K562 (cell line): ENCODE measurements around the gene SPANXB1. TPM values are rescaled to one million over a fixed set of nuclear protein-coding genes. Genes with fewer than 3 reads are reported as not detected.

Experiments used
- ATAC-seq: fragments of 200-7000 bp; cut with Tn5 transposase; 3 replicates; pipeline ENCODE4 v1.9.1; 2020; ENCODE audit warnings: moderate library complexity
- BruUV-seq: library from RNA; stranded (reverse); fragments of 400-500 nt; replicated peaks from 2 replicates; lab custom pipeline; 2021; lab: Mats Ljungman, UMichigan
- CTCF ChIA-PET: fragments of 300-600 bp; formaldehyde crosslinking; extraction: SDS; loops from one replicate; lab custom pipeline; 2021; ENCODE audit warnings: low intra/inter-chr PET ratio; lab: Yijun Ruan, JAX
- POLR2A ChIA-PET: fragments of 300-600, 350-650 bp; sonication (Branson Sonifier 250); formaldehyde crosslinking; extraction: SDS; loops from one replicate; lab custom pipeline; 2021; ENCODE audit warnings: antibody characterized with exemption, inconsistent platforms; lab: Yijun Ruan, JAX
- DNase-seq, 4 experiments: peaks; one replicate each; pipeline versions ENCODE4 v3.0.0 to v3.0.0-alpha.2; 2011 to 2018; ENCODE audit warnings: low spot score in 3 of 4, mixed read lengths in 3 of 4; ENCODE audit errors: extremely low read depth in 1 of 4
- FAIRE-seq: peaks from 2 replicates; lab custom pipeline; 2011; peaks lifted over from hg19 to GRCh38; lab: Jason Lieb, UNC
- H2AFZ ChIP-seq: 2 replicates; pipeline ENCODE4 v1.6.0; 2011; ENCODE audit warnings: low read depth, low read length, control low read depth, inconsistent platforms
- H3K27ac ChIP-seq: fragments of 200-600 bp; 3 replicates; pipeline ENCODE4 v1.8.0; 2011; ENCODE audit warnings: low read depth, mild to moderate bottlenecking, control low read depth, inconsistent platforms, low read length, moderate library complexity, mixed read lengths; ENCODE audit errors: extremely low read depth
- H3K27me3 ChIP-seq, 2 experiments: fragments of 300-600 bp in 1 of 2; 2 replicates in 1 of 2; 3 replicates in 1 of 2; pipeline versions ENCODE4 v1.6.0 to v1.8.0; 2011; ENCODE audit warnings: inconsistent platforms in 2 of 2, low read length in 2 of 2, mild to moderate bottlenecking in 1 of 2, mixed read lengths in 1 of 2, moderate library complexity in 1 of 2; ENCODE audit not compliant: control insufficient read depth in 2 of 2, insufficient read depth in 2 of 2
- H3K36me3 ChIP-seq: fragments of 300-600 bp; 3 replicates; pipeline ENCODE4 v1.8.0; 2011; ENCODE audit warnings: mild to moderate bottlenecking, low read length, inconsistent platforms; ENCODE audit not compliant: control insufficient read depth, insufficient read depth
- H3K4me1 ChIP-seq, 2 experiments: fragments of 200-600 bp in 1 of 2; replicated peaks in 1 of 2; 2 replicates in 1 of 2; 3 replicates in 1 of 2; pipeline versions ENCODE4 v1.5.1 to v1.8.0; 2011; ENCODE audit warnings: inconsistent platforms in 2 of 2, low read length in 2 of 2, mild to moderate bottlenecking in 1 of 2, mixed read lengths in 1 of 2, moderate library complexity in 1 of 2; ENCODE audit not compliant: control insufficient read depth in 2 of 2, insufficient read depth in 2 of 2
- H3K4me2 ChIP-seq: 2 replicates; pipeline ENCODE4 v1.6.1; 2011; ENCODE audit warnings: low read length, control low read depth, inconsistent platforms, mixed read lengths; ENCODE audit not compliant: insufficient read depth
- H3K4me3 ChIP-seq: fragments of 200-600 bp; sonication (generic), shearing (Covaris generic); 2 replicates; pipeline ENCODE4 v1.5.1; 2016; ENCODE audit warnings: control low read depth, inconsistent platforms
- H3K79me2 ChIP-seq: fragments of 200-600 bp; 3 replicates; pipeline ENCODE4 v1.8.0; 2011; ENCODE audit warnings: low read length, inconsistent platforms; ENCODE audit not compliant: control insufficient read depth, insufficient read depth
- H3K9ac ChIP-seq, 2 experiments: 2 replicates each; pipeline versions ENCODE4 v1.6.0 to v1.6.1; 2011; ENCODE audit warnings: low read depth in 2 of 2, low read length in 2 of 2, control low read depth in 1 of 2, inconsistent platforms in 1 of 2, mild to moderate bottlenecking in 1 of 2, mixed read lengths in 1 of 2; ENCODE audit not compliant: insufficient read depth in 1 of 2
- H3K9me1 ChIP-seq: one replicate; pipeline ENCODE4 v1.6.0; 2011; ENCODE audit warnings: inconsistent platforms, mild to moderate bottlenecking, low read length, moderate library complexity; ENCODE audit not compliant: control insufficient read depth, insufficient read depth
- H3K9me3 ChIP-seq: replicated peaks from 2 replicates; pipeline ENCODE4 v1.5.1; 2011; ENCODE audit warnings: low read depth, low read length, inconsistent platforms; ENCODE audit not compliant: control insufficient read depth, insufficient read depth
- H4K20me1 ChIP-seq: replicated peaks from 2 replicates; pipeline ENCODE4 v1.6.1; 2011; ENCODE audit warnings: low read length, inconsistent platforms, mixed read lengths; ENCODE audit not compliant: control insufficient read depth, insufficient read depth
- ARID2 ChIP-seq: fragments of 450-650 bp; IDR thresholded peaks from 2 replicates; pipeline ENCODE4 v1.6.1; 2017; ENCODE audit warnings: antibody characterized with exemption, mild to moderate bottlenecking
- CCNT2 ChIP-seq: IDR thresholded peaks from 2 replicates; pipeline ENCODE4 v1.6.1; 2011; ENCODE audit warnings: borderline replicate concordance, low read depth, mild to moderate bottlenecking, moderate library complexity, mixed read lengths, low read length; ENCODE audit not compliant: insufficient read length; ENCODE audit errors: extremely low read depth
- COPS2 ChIP-seq: fragments of 450-650 bp; conservative IDR thresholded peaks from 2 replicates; pipeline ENCODE4 v1.6.1; 2016; ENCODE audit warnings: mild to moderate bottlenecking, moderate library complexity
- JUND ChIP-seq, 2 experiments: IDR thresholded peaks; 2 replicates in 1 of 2; 3 replicates in 1 of 2; pipeline ENCODE4 v1.6.1; 2011; ENCODE audit warnings: borderline replicate concordance in 2 of 2, low read depth in 2 of 2, low read length in 2 of 2, improper control_type of control experiment in 1 of 2, missing biosample characterization in 1 of 2, missing genetic modification characterization in 1 of 2, missing genetic modification reagents in 1 of 2
- NRF1 ChIP-seq, 2 experiments: fragments of 450-650 bp; IDR thresholded peaks in 1 of 2; conservative IDR thresholded peaks in 1 of 2; 2 replicates each; pipeline ENCODE4 v1.6.1; 2014; ENCODE audit warnings: mild to moderate bottlenecking in 2 of 2
- RBM14 ChIP-seq: fragments of 200-400 bp; formaldehyde crosslinking; IDR thresholded peaks from 2 replicates; pipeline ENCODE4 v1.6.1; 2018; ENCODE audit warnings: low read depth, mild to moderate bottlenecking, low read length, moderate library complexity, borderline replicate concordance; ENCODE audit not compliant: insufficient read depth
- SAFB ChIP-seq: fragments of 200-400 bp; formaldehyde crosslinking; IDR thresholded peaks from 2 replicates; pipeline ENCODE4 v1.6.1; 2017; ENCODE audit warnings: low read depth, low read length, borderline replicate concordance
- ZNF140 ChIP-seq: fragments of 250-450 bp; sonication (Bioruptor Pico); IDR thresholded peaks from 2 replicates; pipeline ENCODE4 v1.8.0; 2021; ENCODE audit warnings: moderate library complexity, mild to moderate bottlenecking, inconsistent platforms
- ZNF785 ChIP-seq: fragments of 250-450 bp; sonication (Bioruptor Pico); IDR thresholded peaks from 2 replicates; pipeline ENCODE4 v1.4.0; 2020; ENCODE audit warnings: mild to moderate bottlenecking
- WGBS: fragments of 100-300 bp; shearing (Covaris generic); methylation state at CpG from one replicate; pipeline ENCODE4 v1.1.6; 2016; ENCODE audit warnings: low coverage, mixed read lengths; ENCODE audit not compliant: insufficient coverage; ENCODE audit errors: missing lambda C conversion rate; 5-methylcytosine and 5-hydroxymethylcytosine counted together
- in situ Hi-C: fragments of 300-500 bp; cut with MboI; formaldehyde crosslinking; loops from 4 replicates; pipeline ENCODE4 v1.15.0; 2018; ENCODE audit warnings: inconsistent platforms, mixed read lengths
- intact Hi-C: fragments of 100-400 bp; cut with micrococcal nuclease; formaldehyde crosslinking; loops from 2 replicates; pipeline ENCODE4 v1.14.2; 2022
- polyA plus RNA-seq, 8 experiments: library from polyadenylated mRNA; depleted of rRNA in 4 of 8; stranded (reverse) in 5 of 8; unstranded in 3 of 8; fragments of >200 nt; fragmentation: Nextera tagmentation in 2 of 8; fragmentation: Illumina TruSeq in 1 of 8; extraction: Ambion mirVana in 2 of 8; extraction: Trizol in 1 of 8; gene quantifications; 2 replicates each; pipeline versions ENCODE4 v1.2.1 to v1.2.3, GENCODE V29; 2011 to 2014; ENCODE audit warnings: inconsistent platforms in 1 of 8, missing spikeins in 1 of 8
- total RNA-seq, 7 experiments: library from RNA; depleted of rRNA in 6 of 7; stranded (reverse); fragments of >200 nt in 6 of 7; fragmentation: Illumina TruSeq in 2 of 7; extraction: Trizol in 2 of 7; gene quantifications; 2 replicates each; pipeline versions ENCODE4 v1.2.1 to v1.2.3, GENCODE V29; 2011 to 2021; ENCODE audit warnings: low replicate concordance in 1 of 7
- TF ChIP-seq, protein P1 (sequence below), 2 experiments: fragments of 450-650 bp; IDR thresholded peaks; 2 replicates each; pipeline ENCODE4 v1.6.1; 2016; ENCODE audit warnings: mild to moderate bottlenecking in 2 of 2, borderline replicate concordance in 1 of 2, low read depth in 1 of 2, moderate library complexity in 1 of 2

SPANXB1 gene
- total and polyA plus RNA-seq, 9 of the 15 experiments (the other 6 are each of a cell fraction or from before 2014, with no cell fraction given), result 0.70 to 1.1 (median 0.84) TPM; not detected in 5

- ATAC-seq (no peak), DNase-seq (no peak), FAIRE-seq (no peak)
- no peak overlapping the region for H2AFZ ChIP-seq
- CTCF ChIA-PET, result no interaction called here
- no peaks in the 10 kb centered on the region for H3K27me3 ChIP-seq
- H4K20me1 ChIP-seq, result no peaks in the 10 kb centered on the region
- no peaks in the 10 kb centered on the region for H3K9me3 ChIP-seq
- H3K4me3 ChIP-seq, result no peak overlapping the region
- no peak overlapping the region for H3K4me2 ChIP-seq
- no TSS peak for BruUV-seq
- POLR2A ChIA-PET, result no interaction called here
- intact Hi-C loops, result no loop called here
- no peaks in the 10 kb centered on the region for H3K36me3 ChIP-seq
- 3% methylated on average over 4 of the region's 4 CpGs for WGBS
- no peaks in the 10 kb centered on the region for H3K4me1 ChIP-seq
- no peaks in the 10 kb centered on the region for H3K79me2 ChIP-seq
- H3K27ac ChIP-seq, result no peak overlapping the region
- in situ Hi-C loops, result no loop called here
- no peak overlapping the region for H3K9ac ChIP-seq
- TF ChIP-seq SAFB (no peak), JUND (IDR thresholded peaks at IDR 0.05; ENCODE audit: borderline replicate concordance, low read depth, low read length) (no peak), JUND (tag; IDR thresholded peaks at IDR 0.05; ENCODE audit: borderline replicate concordance, low read depth, low read length) (no peak), CCNT2 (no peak), COPS2 (no peak), ZNF785 (CRISPR knock-in tag) (no peak), ARID2 (no peak), ZNF140 (CRISPR knock-in tag) (no peak), NRF1 (conservative IDR thresholded peaks at IDR 0.05 in 1 of 2, IDR thresholded peaks at IDR 0.05 in 1 of 2) (no peak), RBM14 (no peak)
- TF ChIP-seq, protein P1, sequence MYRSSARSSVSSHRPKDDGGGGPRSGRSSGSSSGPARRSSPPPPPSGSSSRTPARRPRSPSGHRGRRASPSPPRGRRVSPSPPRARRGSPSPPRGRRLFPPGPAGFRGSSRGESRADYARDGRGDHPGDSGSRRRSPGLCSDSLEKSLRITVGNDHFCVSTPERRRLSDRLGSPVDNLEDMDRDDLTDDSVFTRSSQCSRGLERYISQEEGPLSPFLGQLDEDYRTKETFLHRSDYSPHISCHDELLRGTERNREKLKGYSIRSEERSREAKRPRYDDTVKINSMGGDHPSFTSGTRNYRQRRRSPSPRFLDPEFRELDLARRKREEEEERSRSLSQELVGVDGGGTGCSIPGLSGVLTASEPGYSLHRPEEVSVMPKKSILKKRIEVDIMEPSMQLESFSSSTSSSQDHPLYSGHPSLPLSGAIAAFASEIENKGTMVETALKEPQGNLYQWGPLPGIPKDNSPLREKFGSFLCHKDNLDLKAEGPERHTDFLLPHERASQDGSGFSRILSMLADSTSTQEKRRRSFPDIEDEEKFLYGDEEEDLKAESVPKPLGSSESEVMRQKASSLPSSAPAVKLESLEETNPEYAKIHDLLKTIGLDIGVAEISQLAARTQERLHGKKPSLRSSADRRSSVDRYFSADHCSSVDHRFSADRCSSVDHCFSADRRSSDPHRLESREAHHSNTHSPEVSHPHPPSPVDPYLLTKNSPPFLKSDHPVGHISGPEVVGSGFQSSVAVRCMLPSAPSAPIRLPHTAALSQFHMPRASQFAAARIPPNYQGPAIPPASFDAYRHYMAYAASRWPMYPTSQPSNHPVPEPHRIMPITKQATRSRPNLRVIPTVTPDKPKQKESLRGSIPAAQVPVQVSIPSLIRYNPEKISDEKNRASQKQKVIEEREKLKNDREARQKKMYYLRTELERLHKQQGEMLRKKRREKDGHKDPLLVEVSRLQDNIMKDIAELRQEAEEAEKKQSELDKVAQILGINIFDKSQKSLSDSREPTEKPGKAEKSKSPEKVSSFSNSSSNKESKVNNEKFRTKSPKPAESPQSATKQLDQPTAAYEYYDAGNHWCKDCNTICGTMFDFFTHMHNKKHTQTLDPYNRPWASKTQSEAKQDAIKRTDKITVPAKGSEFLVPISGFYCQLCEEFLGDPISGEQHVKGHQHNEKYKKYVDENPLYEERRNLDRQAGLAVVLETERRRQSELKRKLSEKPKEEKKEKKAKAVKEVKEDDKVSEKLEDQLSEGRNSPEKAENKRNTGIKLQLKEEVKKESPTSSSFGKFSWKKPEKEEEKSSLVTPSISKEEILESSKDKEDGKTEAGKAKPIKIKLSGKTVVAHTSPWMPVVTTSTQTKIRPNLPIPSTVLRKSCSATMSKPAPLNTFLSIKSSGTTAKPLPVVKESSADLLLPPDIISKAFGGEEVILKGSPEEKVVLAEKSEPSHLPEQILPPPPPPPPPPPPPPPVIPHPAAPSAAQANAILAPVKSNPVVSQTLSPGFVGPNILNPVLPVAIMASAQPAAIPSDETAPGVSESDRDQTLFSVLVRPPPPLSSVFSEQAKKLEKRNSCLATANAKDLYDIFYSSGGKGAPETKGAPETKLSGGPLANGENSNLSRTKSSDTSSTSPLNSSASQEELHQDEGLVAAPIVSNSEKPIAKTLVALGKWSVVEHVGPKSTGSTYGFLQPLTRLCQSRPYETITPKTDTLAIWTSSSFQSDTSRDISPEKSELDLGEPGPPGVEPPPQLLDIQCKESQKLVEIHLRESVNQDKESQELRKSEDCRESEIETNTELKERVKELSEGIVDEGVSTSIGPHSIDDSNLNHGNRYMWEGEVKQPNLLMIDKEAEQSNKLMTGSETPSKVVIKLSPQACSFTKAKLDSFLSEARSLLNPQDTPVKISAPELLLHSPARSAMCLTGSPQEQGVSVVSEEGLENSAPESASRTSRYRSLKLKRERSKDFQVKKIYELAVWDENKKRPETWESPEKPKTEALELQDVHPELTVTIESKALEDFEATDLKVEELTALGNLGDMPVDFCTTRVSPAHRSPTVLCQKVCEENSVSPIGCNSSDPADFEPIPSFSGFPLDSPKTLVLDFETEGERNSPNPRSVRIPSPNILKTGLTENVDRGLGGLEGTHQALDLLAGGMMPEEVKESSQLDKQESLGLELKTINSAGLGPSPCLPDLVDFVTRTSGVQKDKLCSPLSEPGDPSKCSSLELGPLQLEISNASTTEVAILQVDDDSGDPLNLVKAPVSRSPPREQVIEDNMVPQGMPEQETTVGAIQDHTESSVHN (IDR thresholded peaks at IDR 0.05; ENCODE audit: borderline replicate concordance in 1 of 2, low read depth in 1 of 2), result no peak
- H3K9me1 ChIP-seq, result no peaks in the 10 kb centered on the region
These were observed 31.1 kb upstream of the SPANXB1 start for GRCh38 chrX:140971099-140971795.
